ENCODE results near the gene COG6.

COG6 gene

GRCh38 chr13:39770221-39771090 is 115.0 kb downstream of the COG6 start:
- no peak for DNase-seq (ENCODE audit: low spot score)

- DNase-seq (ENCODE audit: low spot score): no peak
These were observed 118.4 kb downstream of the COG6 start for GRCh38 chr13:39773833-39774232.

GRCh38 chr13:39776439-39776838 is 121.0 kb downstream of the COG6 start:
- no peak for DNase-seq (ENCODE audit: low spot score)

GRCh38 chr13:39777021-39777420 is 121.6 kb downstream of the COG6 start:
- DNase-seq (ENCODE audit: low spot score): no peak

GRCh38 chr13:39777527-39778061 is 122.1 kb downstream of the COG6 start:
- no peak for DNase-seq (ENCODE audit: low spot score)

- DNase-seq (ENCODE audit: low spot score): no peak
These were observed 124.1 kb downstream of the COG6 start for GRCh38 chr13:39779337-39780265.

- DNase-seq (ENCODE audit: low spot score): no peak
These were observed 125.2 kb downstream of the COG6 start for GRCh38 chr13:39780711-39781110.

GRCh38 chr13:39781381-39781780 is 125.9 kb downstream of the COG6 start:
- DNase-seq (ENCODE audit: low spot score): no peak

- DNase-seq (ENCODE audit: low spot score): no peak
These were observed 127.6 kb downstream of the COG6 start for GRCh38 chr13:39783051-39783450.

GRCh38 chr13:39784347-39784746 is 128.9 kb downstream of the COG6 start:
- DNase-seq (ENCODE audit: low spot score): no peak

GRCh38 chr13:39786091-39786490 is 130.6 kb downstream of the COG6 start:
- no peak for DNase-seq (ENCODE audit: low spot score)

- DNase-seq (ENCODE audit: low spot score): no peak
These were observed 131.6 kb downstream of the COG6 start for GRCh38 chr13:39787086-39787487.

- no peak for DNase-seq (ENCODE audit: low spot score)
These were observed 132.6 kb downstream of the COG6 start for GRCh38 chr13:39788102-39788501.

GRCh38 chr13:39789451-39789850 is 134.0 kb downstream of the COG6 start:
- DNase-seq (ENCODE audit: low spot score): no peak

All from HuH-7 (cell line).